Effector memory CD4-positive, alpha-beta T cell (primary cell): Measurements from ENCODE around the gene ABCC9.
"Not testable (repeated sequence)": the region's sequence is repeated elsewhere in the genome, so short reads cannot be mapped to it uniquely, and the experiment has no call there.

ENCODE experiments used
- DNase-seq, 3 donors: peaks; one replicate each; pipeline ENCODE4 v3.0.0-alpha.2; 2020
- H3K27ac ChIP-seq: 2 replicates; pipeline ENCODE4 v1.7.0; 2013; ENCODE audit warnings: mild to moderate bottlenecking, low read length, moderate library complexity; ENCODE audit not compliant: insufficient read depth, poor library complexity, severe bottlenecking
- H3K27me3 ChIP-seq: replicated peaks from 2 replicates; pipeline ENCODE4 v1.7.0; 2013; ENCODE audit warnings: mild to moderate bottlenecking, low read length; ENCODE audit not compliant: insufficient read depth, control insufficient read depth, poor library complexity, severe bottlenecking
- H3K36me3 ChIP-seq: 2 replicates; pipeline ENCODE4 v1.7.0; 2013; ENCODE audit warnings: mild to moderate bottlenecking, low read length, moderate library complexity; ENCODE audit not compliant: control insufficient read depth, insufficient read depth
- H3K4me1 ChIP-seq: 2 replicates; pipeline ENCODE4 v1.7.0; 2013; ENCODE audit warnings: low read length, mild to moderate bottlenecking; ENCODE audit not compliant: control insufficient read depth, insufficient read depth, poor library complexity, severe bottlenecking
- H3K4me3 ChIP-seq: 2 replicates; pipeline ENCODE4 v1.7.0; 2013; ENCODE audit warnings: low read length, low read depth, mild to moderate bottlenecking; ENCODE audit not compliant: insufficient read depth, poor library complexity, severe bottlenecking
- H3K9me3 ChIP-seq: 2 replicates; pipeline ENCODE4 v1.7.0; 2013; ENCODE audit warnings: mild to moderate bottlenecking, low read length, moderate library complexity; ENCODE audit not compliant: control insufficient read depth

Gene ABCC9

DNA sequence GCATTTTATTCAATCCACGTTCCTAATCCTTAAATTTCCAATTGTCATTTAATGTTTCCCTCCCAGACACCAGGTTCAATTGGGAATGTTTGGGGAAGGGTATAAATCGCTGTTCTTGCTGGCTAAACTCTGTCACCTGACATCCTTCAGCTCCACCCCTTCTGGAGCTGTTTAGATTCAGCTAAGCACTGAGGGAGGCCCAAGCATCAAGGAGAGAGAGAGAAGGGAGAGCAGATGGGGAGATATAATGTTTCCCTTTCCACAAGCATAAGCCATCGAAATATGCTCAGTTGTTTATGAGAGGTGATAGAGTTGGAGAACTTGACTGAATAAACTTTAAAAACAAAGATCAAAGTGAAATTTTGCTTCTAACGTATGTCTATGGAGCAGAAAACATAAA, 1.8 kb downstream of the ABCC9 start:
- H3K4me1 ChIP-seq = no peaks in the 10 kb centered on the region
- H3K4me3 ChIP-seq = no peak overlapping the region
- no peak overlapping the region for H3K27ac ChIP-seq
- DNase-seq = no peak
- H3K36me3 ChIP-seq = no peaks in the 10 kb centered on the region
- H3K27me3 ChIP-seq = peaks cover 11% of the 10 kb centered on the region
- no peaks in the 10 kb centered on the region for H3K9me3 ChIP-seq

DNA sequence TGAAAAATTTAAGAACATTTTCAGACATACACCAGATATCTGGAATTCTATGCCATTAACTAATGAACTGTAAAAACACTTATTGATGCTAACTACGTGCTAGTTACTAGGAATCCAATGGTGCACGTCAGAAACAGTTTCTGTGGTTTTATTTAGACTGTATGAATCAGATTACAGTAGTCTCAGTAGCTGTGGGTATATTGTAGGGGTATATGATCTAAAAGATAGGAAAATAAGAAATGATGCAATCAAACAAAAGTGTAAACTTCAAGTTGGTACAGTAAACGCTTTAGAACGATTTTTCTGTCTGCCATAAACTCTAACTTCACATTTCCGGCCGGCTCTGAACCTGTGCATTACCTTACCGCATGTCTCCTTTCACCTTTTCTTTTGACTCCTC, 2.3 kb downstream of the ABCC9 start:
- Histone ChIP-seq H3K36me3 (no peaks in the 10 kb centered on the region), H3K9me3 (no peaks in the 10 kb centered on the region), H3K4me1 (no peaks in the 10 kb centered on the region), H3K4me3 (no peak overlapping the region), H3K27ac (no peak overlapping the region), H3K27me3 (peaks cover 11% of the 10 kb centered on the region)
- no peak for DNase-seq

DNA sequence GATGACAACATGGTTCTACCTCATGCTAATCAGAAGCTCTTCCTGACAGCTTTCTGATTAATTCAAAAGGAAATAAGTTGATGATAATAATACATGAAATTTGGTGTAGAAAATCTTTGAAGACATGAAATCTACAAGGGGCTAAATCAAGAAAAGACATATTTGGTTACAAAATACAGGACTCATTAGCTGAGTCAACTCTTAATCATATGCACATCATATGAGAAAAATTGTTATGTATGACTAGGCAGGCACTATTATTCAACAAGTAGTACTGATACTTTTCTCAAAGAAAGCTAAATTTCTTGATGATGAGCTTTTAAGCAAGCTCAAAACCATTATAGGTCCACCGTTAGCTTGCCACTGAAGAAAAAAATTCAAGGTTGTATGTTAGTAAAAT, 7.1 kb downstream of the ABCC9 start:
- peaks cover 4% of the 10 kb centered on the region for H3K27me3 ChIP-seq
- no peaks in the 10 kb centered on the region for H3K36me3 ChIP-seq
- no peak for DNase-seq
- H3K4me3 ChIP-seq = no peak overlapping the region
- H3K27ac ChIP-seq = no peak overlapping the region
- no peaks in the 10 kb centered on the region for H3K9me3 ChIP-seq
- H3K4me1 ChIP-seq = no peaks in the 10 kb centered on the region

DNA sequence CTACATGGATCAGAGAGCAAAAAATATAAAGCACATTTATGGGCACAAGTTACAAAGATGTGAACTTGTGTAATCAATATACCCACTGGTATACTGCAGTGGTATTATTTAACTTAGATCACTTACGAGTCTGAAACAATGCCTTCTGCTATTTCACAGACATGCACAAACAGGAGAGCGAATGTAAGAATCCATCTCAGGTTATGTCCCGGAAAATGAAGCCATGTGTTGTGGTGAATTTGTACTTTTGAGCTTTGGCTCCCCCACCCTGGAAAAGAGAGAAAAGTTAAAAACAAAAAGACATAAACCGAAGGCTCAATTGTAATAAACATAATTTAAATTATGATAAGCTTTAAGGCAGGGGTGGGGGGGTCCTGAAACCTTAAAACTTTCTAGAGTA, 7.6 kb downstream of the ABCC9 start:
- Histone ChIP-seq H3K4me3 (no peak overlapping the region), H3K9me3 (no peaks in the 10 kb centered on the region), H3K27ac (no peak overlapping the region), H3K36me3 (no peaks in the 10 kb centered on the region), H3K27me3 (peaks cover 4% of the 10 kb centered on the region), H3K4me1 (no peaks in the 10 kb centered on the region)
- no peak for DNase-seq

DNA sequence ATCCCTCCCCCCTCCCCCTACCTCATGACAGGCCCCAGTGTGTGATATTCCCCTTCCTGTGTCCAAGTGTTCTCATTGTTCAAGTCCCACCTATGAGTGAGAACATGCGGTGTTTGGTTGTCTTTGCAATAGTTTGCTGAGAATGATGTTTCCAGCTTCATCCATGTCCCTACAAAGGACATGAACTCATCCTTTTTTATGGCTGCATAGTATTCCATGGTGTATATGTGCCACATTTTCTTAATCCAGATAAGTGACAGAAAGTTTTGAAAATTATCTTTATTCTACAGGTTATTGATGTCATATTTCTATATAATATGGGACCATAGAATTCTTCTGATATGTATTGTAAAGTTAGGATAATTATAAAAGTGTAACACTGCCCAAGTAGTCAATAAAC, 11.3 kb downstream of the ABCC9 start:
- not testable (repeated sequence) for DNase-seq, H3K9me3 ChIP-seq, H3K27ac ChIP-seq, H3K36me3 ChIP-seq, H3K4me1 ChIP-seq, H3K27me3 ChIP-seq, H3K4me3 ChIP-seq

DNA sequence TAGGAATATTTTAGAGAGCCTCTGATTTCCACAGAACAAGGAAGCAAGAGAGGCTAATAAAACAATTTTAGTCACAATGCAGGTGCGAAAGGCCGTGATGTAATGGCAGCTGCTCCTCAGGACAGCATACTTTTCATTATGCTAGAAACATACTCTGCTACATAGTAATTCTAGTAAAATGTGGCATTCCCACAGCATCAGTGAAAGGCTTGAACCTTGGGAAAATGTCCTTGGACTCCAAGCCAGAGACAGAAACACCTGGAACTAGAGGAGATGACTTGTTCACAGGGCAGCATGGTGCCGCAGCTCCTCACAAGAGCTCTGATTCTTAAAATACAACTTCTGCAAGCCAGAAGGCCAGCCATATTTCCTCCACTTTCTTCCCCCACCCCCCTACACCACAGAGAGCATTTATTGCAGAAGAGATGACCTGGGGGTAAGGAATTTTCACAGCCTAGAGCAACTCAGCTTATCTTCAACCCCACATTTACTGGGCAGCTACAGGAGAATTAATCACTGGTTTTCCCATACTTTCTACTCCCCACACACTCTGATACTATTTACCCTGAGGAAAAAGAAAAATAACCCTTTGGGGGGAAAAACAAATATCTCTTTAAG, 15.8 kb downstream of the ABCC9 start:
- no peaks in the 10 kb centered on the region for H3K4me1 ChIP-seq
- H3K4me3 ChIP-seq = no peak overlapping the region
- no peaks in the 10 kb centered on the region for H3K27me3 ChIP-seq
- H3K27ac ChIP-seq = no peak overlapping the region
- no peaks in the 10 kb centered on the region for H3K9me3 ChIP-seq
- no peak for DNase-seq
- no peaks in the 10 kb centered on the region for H3K36me3 ChIP-seq

DNA sequence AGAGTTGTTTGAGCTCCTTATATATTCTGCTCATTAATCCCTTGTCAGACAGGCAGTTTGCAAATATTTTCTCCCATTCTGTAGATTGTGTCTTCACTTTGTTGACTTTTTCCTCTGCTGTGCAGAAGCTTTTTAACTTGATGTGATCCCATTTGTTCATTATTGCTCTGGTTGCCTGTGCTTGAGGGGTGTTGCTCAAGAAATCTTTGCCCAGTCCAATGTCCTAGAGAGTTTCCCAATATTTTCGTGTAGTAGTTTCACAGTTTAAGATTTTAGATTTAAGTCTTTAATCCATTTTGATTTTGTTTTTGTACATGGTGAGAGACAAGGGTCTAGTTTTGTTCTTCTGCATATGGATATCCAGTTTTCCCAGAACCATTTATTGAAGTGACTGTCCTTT, 19.8 kb downstream of the ABCC9 start:
- H3K27ac ChIP-seq = no peak overlapping the region

DNA sequence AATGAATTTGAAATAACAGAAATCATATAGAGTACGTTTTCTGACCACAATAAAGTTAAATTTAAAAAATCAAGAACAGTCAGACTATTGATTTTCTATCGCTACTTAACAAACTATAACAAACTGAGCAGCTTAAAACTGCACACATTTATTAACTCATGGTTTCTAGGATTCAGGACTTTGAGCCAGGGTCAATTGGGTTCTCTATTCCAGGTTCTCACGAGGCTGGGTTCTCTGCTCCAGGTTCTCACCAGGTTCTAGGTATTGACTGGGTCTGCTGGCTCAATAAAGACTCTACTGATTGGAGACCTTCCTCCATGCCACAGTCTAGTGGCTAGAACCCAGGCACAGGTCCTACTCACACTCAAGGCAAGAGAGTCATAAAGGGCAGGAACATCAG, 22.8 kb downstream of the ABCC9 start:
- no peak for DNase-seq
- H3K27ac ChIP-seq = no peak overlapping the region
- no peaks in the 10 kb centered on the region for H3K9me3 ChIP-seq
- H3K4me3 ChIP-seq = no peak overlapping the region
- no peaks in the 10 kb centered on the region for H3K36me3 ChIP-seq
- no peaks in the 10 kb centered on the region for H3K27me3 ChIP-seq
- no peaks in the 10 kb centered on the region for H3K4me1 ChIP-seq

More for the DNA sequence above, 19.8 kb downstream of the ABCC9 start:
- DNase-seq = no peak
- Histone ChIP-seq H3K27me3 (no peaks in the 10 kb centered on the region), H3K4me1 (no peaks in the 10 kb centered on the region), H3K4me3 (no peak overlapping the region), H3K36me3 (no peaks in the 10 kb centered on the region), H3K9me3 (no peaks in the 10 kb centered on the region)

DNA sequence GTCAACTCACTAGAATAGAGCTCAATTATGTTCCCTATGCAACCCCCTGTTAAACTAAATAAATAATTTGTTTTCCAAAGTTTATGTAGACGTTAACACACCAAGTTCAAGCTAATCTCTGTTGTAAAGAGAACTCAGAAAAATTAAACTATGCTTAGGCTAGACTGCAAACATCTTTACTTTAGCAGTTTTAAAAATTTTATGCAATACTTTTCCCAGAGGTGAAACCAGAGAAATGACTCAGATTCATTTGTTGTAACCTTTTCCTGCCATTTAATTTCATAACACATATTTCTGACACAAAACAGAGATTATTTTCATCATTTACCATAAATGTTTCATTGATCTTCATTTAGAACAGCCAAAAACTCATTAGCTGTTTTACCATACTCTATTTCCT, 27.4 kb downstream of the ABCC9 start:
- no peak for DNase-seq
- Histone ChIP-seq H3K27ac (no peak overlapping the region), H3K36me3 (no peaks in the 10 kb centered on the region), H3K9me3 (no peaks in the 10 kb centered on the region), H3K4me1 (no peaks in the 10 kb centered on the region), H3K27me3 (no peaks in the 10 kb centered on the region), H3K4me3 (no peak overlapping the region)

DNA sequence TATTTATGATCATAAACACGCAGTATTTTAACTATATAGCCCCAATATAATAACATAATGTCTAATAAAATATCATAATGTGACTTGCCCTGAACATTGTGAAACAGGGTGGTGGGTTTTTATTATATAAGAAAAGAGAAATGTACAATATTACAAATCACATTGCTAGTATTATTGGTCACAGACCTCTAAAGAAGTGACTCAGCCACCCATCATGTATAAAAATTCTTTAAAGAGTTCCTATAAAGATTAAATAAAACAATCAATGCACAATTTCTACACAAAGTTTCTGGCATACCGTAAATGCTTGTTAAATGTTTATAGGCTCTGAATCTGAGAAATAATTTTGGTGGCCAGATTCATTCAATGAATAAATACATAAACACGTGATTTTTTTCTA, 28.9 kb downstream of the ABCC9 start:
- Histone ChIP-seq H3K4me3 (no peak overlapping the region), H3K27me3 (no peaks in the 10 kb centered on the region), H3K36me3 (no peaks in the 10 kb centered on the region), H3K4me1 (no peaks in the 10 kb centered on the region), H3K9me3 (no peaks in the 10 kb centered on the region), H3K27ac (no peak overlapping the region)
- no peak for DNase-seq

DNA sequence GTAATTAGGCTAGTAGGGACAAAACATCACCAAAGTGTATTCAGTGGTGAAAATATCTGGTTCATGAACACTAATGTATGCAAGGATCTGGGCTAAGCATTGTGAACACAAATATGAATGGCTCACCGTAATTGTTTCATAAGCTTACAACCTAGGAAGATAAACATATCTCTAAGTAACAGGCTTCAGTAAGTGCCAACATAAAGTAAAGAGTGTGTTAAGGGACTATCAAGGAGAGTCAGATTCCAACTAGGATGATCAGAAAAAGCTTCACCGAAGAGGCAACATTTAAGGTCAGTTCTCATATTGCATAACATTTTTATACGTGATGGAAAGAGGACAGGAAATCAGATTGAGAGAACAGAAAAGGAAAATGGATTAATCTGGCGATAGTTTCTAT, 29.4 kb downstream of the ABCC9 start:
- no peak overlapping the region for H3K27ac ChIP-seq
- no peaks in the 10 kb centered on the region for H3K4me1 ChIP-seq
- no peaks in the 10 kb centered on the region for H3K27me3 ChIP-seq
- no peaks in the 10 kb centered on the region for H3K36me3 ChIP-seq
- no peak for DNase-seq
- no peak overlapping the region for H3K4me3 ChIP-seq
- H3K9me3 ChIP-seq = no peaks in the 10 kb centered on the region
